GM12878 (cell line): ENCODE results near the gene INSRR. TPM values are rescaled to one million over a fixed set of nuclear protein-coding genes. Genes with fewer than 3 reads are reported as not detected.

Experiments used
- ATAC-seq: fragments of 200-7000 bp; cut with Tn5 transposase; 3 replicates; pipeline ENCODE4 v1.9.1; 2020; ENCODE audit warnings: mild to moderate bottlenecking, moderate library complexity
- BruUV-seq: library from RNA; stranded (reverse); fragments of 400-500 nt; replicated peaks from 2 replicates; lab custom pipeline; 2021; lab: Mats Ljungman, UMichigan
- CTCF ChIA-PET: fragments of 300-600 bp; sonication (Branson Sonifier 250); formaldehyde crosslinking; extraction: SDS; loops from one replicate; lab custom pipeline; 2021; ENCODE audit warnings: inconsistent platforms; lab: Yijun Ruan, JAX
- POLR2A ChIA-PET: fragments of 350-600 bp; formaldehyde crosslinking; extraction: SDS; loops from one replicate; lab custom pipeline; 2021; ENCODE audit warnings: inconsistent platforms; lab: Charles Lee
- RAD21 ChIA-PET: fragments of 300-600 bp; sonication (Branson Sonifier 250); formaldehyde crosslinking; loops from one replicate; lab custom pipeline; 2023; ENCODE audit warnings: antibody characterized with exemption; ENCODE audit not compliant: unreplicated experiment; lab: Charles Lee
- SMC1A ChIA-PET: fragments of 300-600 bp; sonication (Branson Sonifier 250); formaldehyde crosslinking; loops from one replicate; lab custom pipeline; 2023; ENCODE audit not compliant: unreplicated experiment, uncharacterized antibody; lab: Charles Lee
- DNase-seq: peaks from one replicate; pipeline ENCODE4 v3.0.0-alpha.2; 2011; ENCODE audit warnings: low read depth, low spot score
- FAIRE-seq: peaks from 3 replicates; lab custom pipeline; 2011; peaks lifted over from hg19 to GRCh38; lab: Jason Lieb, UNC
- H2AFZ ChIP-seq: 2 replicates; pipeline ENCODE4 v1.6.0; 2011; ENCODE audit warnings: low read depth, low read length, control low read depth; ENCODE audit not compliant: control insufficient read depth
- H3K27ac ChIP-seq: 2 replicates; pipeline ENCODE4 v1.5.1; 2011; ENCODE audit warnings: control low read depth; ENCODE audit not compliant: control insufficient read depth, insufficient read depth
- H3K27me3 ChIP-seq, 2 experiments: replicated peaks in 1 of 2; 2 replicates each; pipeline versions ENCODE4 v1.6.0 to v1.6.1; 2011; ENCODE audit warnings: low read length in 1 of 2; ENCODE audit not compliant: control insufficient read depth in 2 of 2, insufficient read depth in 2 of 2
- H3K36me3 ChIP-seq, 2 experiments: 2 replicates each; pipeline ENCODE4 v1.5.1; 2011; ENCODE audit warnings: low read length in 1 of 2; ENCODE audit not compliant: control insufficient read depth in 2 of 2, insufficient read depth in 2 of 2
- H3K4me1 ChIP-seq: 2 replicates; pipeline ENCODE4 v1.6.1; 2011; ENCODE audit warnings: mild to moderate bottlenecking, low read length, moderate library complexity, mixed read lengths; ENCODE audit not compliant: control insufficient read depth, insufficient read depth
- H3K4me2 ChIP-seq: 2 replicates; pipeline ENCODE4 v1.6.0; 2011; ENCODE audit warnings: control low read depth; ENCODE audit not compliant: control insufficient read depth, insufficient read depth
- H3K4me3 ChIP-seq: fragments of 200-600 bp; sonication (generic); 2 replicates; pipeline ENCODE4 v1.5.1; 2016
- H3K79me2 ChIP-seq: 2 replicates; pipeline ENCODE4 v1.6.0; 2011; ENCODE audit warnings: low read length; ENCODE audit not compliant: control insufficient read depth, insufficient read depth
- H3K9ac ChIP-seq: 2 replicates; pipeline ENCODE4 v1.8.0; 2011; ENCODE audit warnings: low read length, control low read depth, mixed read lengths; ENCODE audit not compliant: control insufficient read depth, insufficient read depth
- H3K9me3 ChIP-seq: replicated peaks from 3 replicates; pipeline ENCODE4 v1.5.1; 2011; ENCODE audit warnings: mild to moderate bottlenecking, low read length; ENCODE audit not compliant: control insufficient read depth, insufficient read depth
- H4K20me1 ChIP-seq: 2 replicates; pipeline ENCODE4 v1.6.0; 2011; ENCODE audit not compliant: control insufficient read depth, insufficient read depth
- CBX3 ChIP-seq: fragments of 200-600 bp; sonication (generic); IDR thresholded peaks from 2 replicates; pipeline ENCODE4 v1.6.1; 2016; ENCODE audit warnings: low read depth, borderline replicate concordance
- CHD2 ChIP-seq: IDR thresholded peaks from 2 replicates; pipeline ENCODE4 v1.6.1; 2011; ENCODE audit warnings: low read depth, low read length, improper control_type of control experiment, borderline replicate concordance
- DPF2 ChIP-seq: fragments of 450-650 bp; IDR thresholded peaks from 2 replicates; pipeline ENCODE4 v1.6.1; 2017; ENCODE audit warnings: mild to moderate bottlenecking
- E2F4 ChIP-seq: IDR thresholded peaks from 2 replicates; pipeline ENCODE4 v1.6.1; 2012; ENCODE audit warnings: low read depth, low read length, improper control_type of control experiment
- E4F1 ChIP-seq: fragments of 450-650 bp; IDR thresholded peaks from 2 replicates; pipeline ENCODE4 v1.6.1; 2018; ENCODE audit warnings: borderline replicate concordance, mild to moderate bottlenecking; ENCODE audit not compliant: partially characterized antibody
- IKZF1 ChIP-seq: fragments of 450-650 bp; conservative IDR thresholded peaks from 2 replicates; pipeline ENCODE4 v1.6.1; 2017; ENCODE audit warnings: antibody characterized with exemption, mild to moderate bottlenecking
- MXI1 ChIP-seq: fragments of 150-350 bp; IDR thresholded peaks from 2 replicates; pipeline ENCODE4 v1.6.1; 2011; ENCODE audit warnings: low read depth, mild to moderate bottlenecking, inconsistent platforms, low read length, improper control_type of control experiment
- RB1 ChIP-seq: fragments of 450-650 bp; formaldehyde crosslinking; IDR thresholded peaks from 2 replicates; pipeline ENCODE4 v1.6.1; 2017; ENCODE audit warnings: mild to moderate bottlenecking, borderline replicate concordance
- SMAD5 ChIP-seq: IDR thresholded peaks from 2 replicates; pipeline ENCODE4 v1.6.1; 2016; ENCODE audit warnings: antibody characterized with exemption, low read depth
- ZBTB11 ChIP-seq: fragments of 450-650 bp; formaldehyde crosslinking; IDR thresholded peaks from 2 replicates; pipeline ENCODE4 v1.5.0; 2022; ENCODE audit warnings: mild to moderate bottlenecking, missing genetic modification characterization
- ZNF217 ChIP-seq: fragments of 450-650 bp; IDR thresholded peaks from 2 replicates; pipeline ENCODE4 v1.6.1; 2017; ENCODE audit warnings: antibody characterized with exemption, mild to moderate bottlenecking
- ZNF622 ChIP-seq: fragments of 450-650 bp; IDR thresholded peaks from 2 replicates; pipeline ENCODE4 v1.6.1; 2017; ENCODE audit warnings: mild to moderate bottlenecking, inconsistent platforms
- WGBS: methylation state at CpG from one replicate; pipeline ENCODE4 v1.1.6; 2016; ENCODE audit warnings: low lambda C conversion rate; ENCODE audit not compliant: insufficient replicate concordance, insufficient coverage; ENCODE audit errors: missing lambda C conversion rate; 5-methylcytosine and 5-hydroxymethylcytosine counted together
- in situ Hi-C: fragments of 300-500 bp; cut with MboI; formaldehyde crosslinking; loops from 9 replicates; pipeline ENCODE4 v1.14.3; 2018; ENCODE audit warnings: mixed read lengths
- intact Hi-C: fragments of 100-400 bp; cut with micrococcal nuclease; formaldehyde crosslinking; loops from one replicate; pipeline ENCODE4 v1.14.2; 2022; ENCODE audit not compliant: unreplicated experiment
- polyA plus RNA-seq, 11 experiments: library from polyadenylated mRNA; depleted of rRNA in 4 of 11; unstranded in 6 of 11; stranded (reverse) in 5 of 11; fragments of >200 nt; fragmentation: Nextera tagmentation in 4 of 11; fragmentation: Illumina TruSeq in 1 of 11; extraction: Ambion mirVana in 4 of 11; extraction: Trizol in 1 of 11; gene quantifications; 1 replicate in 1 of 11; 2 replicates in 10 of 11; pipeline versions ENCODE4 v1.2.1 to v1.2.3, GENCODE V29; 2011 to 2016; ENCODE audit warnings: inconsistent platforms in 2 of 11, missing spikeins in 2 of 11, low read depth in 1 of 11
- total RNA-seq, 4 experiments: library from RNA; depleted of rRNA in 3 of 4; stranded (reverse); fragments of >200 nt in 3 of 4; fragmentation: Illumina TruSeq in 1 of 4; extraction: Trizol in 1 of 4; gene quantifications; 2 replicates each; pipeline versions ENCODE4 v1.2.1 to v1.2.3, GENCODE V29; 2013 to 2021

Gene INSRR
- total and polyA plus RNA-seq, 10 of the 15 experiments (the other 5 are each of a cell fraction or from before 2014, with no cell fraction given) = 0.01 TPM; not detected in 9

GRCh38 chr1:156898161-156898566 lies 39.2 kb upstream of the INSRR start:
- Histone ChIP-seq H3K9ac (no peak overlapping the region), H3K4me1 (no peaks in the 10 kb centered on the region), H3K27ac (no peak overlapping the region), H3K79me2 (no peaks in the 10 kb centered on the region), H4K20me1 (no peaks in the 10 kb centered on the region), H3K4me3 (no peak overlapping the region), H3K9me3 (no peaks in the 10 kb centered on the region), H3K27me3 (peaks cover 3 to 9% of the 10 kb centered on the region in 2 experiments; a peak in 3 of 4 replicates), H3K4me2 (no peak overlapping the region), H2AFZ (no peak overlapping the region), H3K36me3 (no peaks in the 10 kb centered on the region)
- TF ChIP-seq SMAD5 (no peak), CBX3 (no peak), ZNF217 (no peak), DPF2 (no peak), CHD2 (no peak), ZBTB11 (CRISPR knock-in tag) (no peak), MXI1 (no peak), E4F1 (no peak), ZNF622 (no peak), E2F4 (no peak), IKZF1 (no peak), RB1 (no peak)
- ATAC-seq = no peak; the same call in 1 of the 3 replicates
- BruUV-seq = no TSS peak
- 13% methylated on average over 11 of the region's 13 CpGs for WGBS
- no peak for DNase-seq
- POLR2A ChIA-PET = no interaction called here
- in situ Hi-C loops = no loop called here
- CTCF ChIA-PET = interaction anchor here (0.9 to 1.0 kb wide), 2 partner anchors 12 to 172 kb away, joined by 3 read pairs; no protein-coding TSS in a partner anchor
- no peak for FAIRE-seq
- intact Hi-C loops = no loop called here
- SMC1A ChIA-PET = no interaction called here
- RAD21 ChIA-PET = no interaction called here
